IMR-90 (cell line): ENCODE results near the gene PHB1. TPM values are rescaled to one million over a fixed set of nuclear protein-coding genes. Genes with fewer than 3 reads are reported as not detected.
A peak's percentile ranks its signal among the peaks of the same experiment; 100 is the strongest.

Source experiments
- ATAC-seq: fragments of 200-7000 bp; cut with Tn5 transposase; 2 replicates; pipeline ENCODE4 v1.9.1; 2020; ENCODE audit warnings: low read depth, mild to moderate bottlenecking, moderate library complexity
- BruUV-seq: library from RNA; stranded (reverse); fragments of 400-500 nt; replicated peaks from 2 replicates; lab custom pipeline; 2021; lab: Mats Ljungman, UMichigan
- CTCF ChIA-PET: fragments of 300-600 bp; formaldehyde crosslinking; extraction: SDS; loops from one replicate; lab custom pipeline; 2021; ENCODE audit warnings: antibody characterized with exemption; lab: Yijun Ruan, JAX
- POLR2A ChIA-PET: fragments of 300-600 bp; sonication (Branson Sonifier 250); formaldehyde crosslinking; loops from one replicate; lab custom pipeline; 2022; ENCODE audit warnings: antibody characterized with exemption; ENCODE audit not compliant: unreplicated experiment; lab: Charles Lee
- DNase-seq: peaks from one replicate; pipeline ENCODE4 v3.0.0; 2013
- H2AFZ ChIP-seq: replicated peaks from 2 replicates; pipeline ENCODE3; 2013; ENCODE audit warnings: low read length, mild to moderate bottlenecking; ENCODE audit not compliant: poor library complexity
- H2AK5ac ChIP-seq: 2 replicates; pipeline ENCODE4 v1.6.1; 2013; ENCODE audit warnings: low read depth, low read length, inconsistent platforms
- H2AK9ac ChIP-seq: replicated peaks from 2 replicates; pipeline ENCODE3; 2013; ENCODE audit warnings: mild to moderate bottlenecking, low read depth, low read length, moderate library complexity; ENCODE audit not compliant: poor library complexity
- H2BK120ac ChIP-seq: 2 replicates; pipeline ENCODE4 v1.6.1; 2013; ENCODE audit warnings: low read depth, low read length, inconsistent platforms
- H2BK15ac ChIP-seq: 3 replicates; pipeline ENCODE4 v1.6.1; 2013; ENCODE audit warnings: low read depth, low read length, inconsistent platforms
- H2BK20ac ChIP-seq: 2 replicates; pipeline ENCODE4 v1.6.1; 2013; ENCODE audit warnings: low read depth, mild to moderate bottlenecking, inconsistent platforms, low read length, moderate library complexity
- H2BK5ac ChIP-seq: 2 replicates; pipeline ENCODE4 v1.6.1; 2013; ENCODE audit warnings: mild to moderate bottlenecking, low read depth, low read length, inconsistent platforms; ENCODE audit not compliant: poor library complexity, severe bottlenecking
- H3K14ac ChIP-seq: replicated peaks from 2 replicates; pipeline ENCODE4 v1.6.1; 2013; ENCODE audit warnings: low read depth, low read length, inconsistent platforms
- H3K18ac ChIP-seq: 2 replicates; pipeline ENCODE4 v1.6.1; 2013; ENCODE audit warnings: low read depth, low read length, control low read depth
- H3K23ac ChIP-seq: 2 replicates; pipeline ENCODE4 v1.6.1; 2013; ENCODE audit warnings: low read depth, low read length, inconsistent platforms
- H3K27ac ChIP-seq: 2 replicates; pipeline ENCODE4 v1.5.1; 2013; ENCODE audit warnings: mild to moderate bottlenecking, control low read depth, low read length; ENCODE audit not compliant: insufficient read depth
- H3K27me3 ChIP-seq: 2 replicates; pipeline ENCODE4 v1.6.1; 2013; ENCODE audit warnings: low read length; ENCODE audit not compliant: control insufficient read depth, insufficient read depth
- H3K36me3 ChIP-seq: 2 replicates; pipeline ENCODE4 v1.6.1; 2013; ENCODE audit warnings: low read length, mixed read lengths; ENCODE audit not compliant: control insufficient read depth, insufficient read depth
- H3K4ac ChIP-seq: 2 replicates; pipeline ENCODE4 v1.6.1; 2013; ENCODE audit warnings: low read depth, low read length, inconsistent platforms
- H3K4me1 ChIP-seq: 2 replicates; pipeline ENCODE4 v1.6.1; 2013; ENCODE audit warnings: low read length, mixed read lengths; ENCODE audit not compliant: control insufficient read depth, insufficient read depth
- H3K4me2 ChIP-seq: 2 replicates; pipeline ENCODE4 v1.6.1; 2013; ENCODE audit warnings: low read depth, mild to moderate bottlenecking, control low read depth, low read length, moderate library complexity
- H3K4me3 ChIP-seq: 2 replicates; pipeline ENCODE4 v1.5.1; 2013; ENCODE audit warnings: low read depth, mild to moderate bottlenecking, control low read depth, low read length, moderate library complexity; ENCODE audit not compliant: insufficient read depth
- H3K56ac ChIP-seq: 2 replicates; pipeline ENCODE4 v1.6.1; 2013; ENCODE audit warnings: low read length, inconsistent platforms; ENCODE audit not compliant: insufficient read depth; ENCODE audit errors: extremely low read depth
- H3K79me1 ChIP-seq, 2 experiments: 2 replicates each; pipeline ENCODE4 v1.6.1; 2013; ENCODE audit warnings: low read length in 2 of 2, inconsistent platforms in 1 of 2, low read depth in 1 of 2
- H3K9ac ChIP-seq: 2 replicates; pipeline ENCODE4 v1.6.1; 2013; ENCODE audit warnings: low read depth, low read length, control low read depth
- H3K9me1 ChIP-seq: 2 replicates; pipeline ENCODE4 v1.6.1; 2013; ENCODE audit warnings: low read length, inconsistent platforms; ENCODE audit not compliant: insufficient read depth
- H3K9me3 ChIP-seq: 2 replicates; pipeline ENCODE4 v1.6.1; 2013; ENCODE audit warnings: low read length; ENCODE audit not compliant: control insufficient read depth, insufficient read depth
- H4K20me1 ChIP-seq: 2 replicates; pipeline ENCODE4 v1.6.1; 2013; ENCODE audit warnings: low read length, inconsistent platforms; ENCODE audit not compliant: insufficient read depth
- H4K5ac ChIP-seq: 2 replicates; pipeline ENCODE4 v1.6.1; 2013; ENCODE audit warnings: mild to moderate bottlenecking, low read depth, low read length, control low read depth
- H4K8ac ChIP-seq, 2 experiments: 2 replicates each; pipeline ENCODE4 v1.6.1; 2013; ENCODE audit warnings: low read depth in 2 of 2, low read length in 2 of 2, control low read depth in 1 of 2, inconsistent platforms in 1 of 2
- H4K91ac ChIP-seq: 2 replicates; pipeline ENCODE4 v1.6.1; 2013; ENCODE audit warnings: low read depth, low read length, inconsistent platforms; ENCODE audit not compliant: insufficient read depth
- BHLHE40 ChIP-seq: fragments of 150-350 bp; IDR thresholded peaks from 2 replicates; pipeline ENCODE4 v1.6.1; 2016; ENCODE audit warnings: mild to moderate bottlenecking, low read depth, low read length
- CEBPB ChIP-seq: IDR thresholded peaks from 2 replicates; pipeline ENCODE4 v1.6.1; 2012; ENCODE audit warnings: low read depth, low read length, improper control_type of control experiment
- CHD1 ChIP-seq: IDR thresholded peaks from 2 replicates; pipeline ENCODE4 v1.6.1; 2012; ENCODE audit warnings: low read depth, low read length, improper control_type of control experiment
- FOS ChIP-seq: fragments of 150-350 bp; IDR thresholded peaks from 2 replicates; pipeline ENCODE4 v1.6.1; 2016; ENCODE audit warnings: low read depth, low read length
- MAFK ChIP-seq: IDR thresholded peaks from 2 replicates; pipeline ENCODE4 v1.6.1; 2012; ENCODE audit warnings: low read depth, low read length, improper control_type of control experiment
- MAZ ChIP-seq: IDR thresholded peaks from 2 replicates; pipeline ENCODE4 v1.6.1; 2012; ENCODE audit warnings: low read depth, mild to moderate bottlenecking, low read length, improper control_type of control experiment, moderate library complexity, borderline replicate concordance
- MXI1 ChIP-seq: IDR thresholded peaks from 2 replicates; pipeline ENCODE4 v1.6.1; 2012; ENCODE audit warnings: low read depth, mild to moderate bottlenecking, low read length, moderate library complexity, borderline replicate concordance
- NFE2L2 ChIP-seq: fragments of 150-350 bp; IDR thresholded peaks from 2 replicates; pipeline ENCODE4 v1.6.1; 2016; ENCODE audit warnings: low read depth, mild to moderate bottlenecking, low read length
- POLR2A ChIP-seq: IDR thresholded peaks from 2 replicates; pipeline ENCODE4 v1.6.1; 2012; ENCODE audit warnings: mild to moderate bottlenecking, low read depth, low read length
- RAD21 ChIP-seq: IDR thresholded peaks from 2 replicates; pipeline ENCODE4 v1.6.1; 2012; ENCODE audit warnings: low read length, improper control_type of control experiment
- RCOR1 ChIP-seq: IDR thresholded peaks from 2 replicates; pipeline ENCODE4 v1.6.1; 2012; ENCODE audit warnings: mild to moderate bottlenecking, low read length, improper control_type of control experiment; ENCODE audit not compliant: insufficient replicate concordance
- RFX5 ChIP-seq: IDR thresholded peaks from 2 replicates; pipeline ENCODE4 v1.8.0; 2012; ENCODE audit warnings: low read depth, mild to moderate bottlenecking, low read length, moderate library complexity
- SMC3 ChIP-seq: fragments of 150-350 bp; IDR thresholded peaks from 2 replicates; pipeline ENCODE4 v1.6.1; 2016; ENCODE audit warnings: low read depth, mild to moderate bottlenecking, antibody characterized with exemption, low read length, moderate library complexity
- WGBS, 2 experiments: methylation state at CpG; one replicate each; pipeline versions ENCODE4 v1.1.5 to v1.1.7; 2013; ENCODE audit warnings: missing lambda C conversion rate in 2 of 2; ENCODE audit not compliant: insufficient read length in 1 of 2; ENCODE audit errors: extremely low coverage in 2 of 2; 5-methylcytosine and 5-hydroxymethylcytosine counted together
- dilution Hi-C: fragments of 300-500 bp; cut with HindIII; formaldehyde crosslinking; loops from one replicate; pipeline ENCODE4 v1.14.3; 2018; ENCODE audit warnings: low sequenced_read_pairs; ENCODE audit not compliant: unreplicated experiment
- in situ Hi-C: fragments of 300-500 bp; cut with MboI; formaldehyde crosslinking; loops from 3 replicates; pipeline ENCODE4 v1.14.3; 2019; ENCODE audit warnings: low sequenced_read_pairs, inconsistent platforms, mixed read lengths
- intact Hi-C: fragments of 100-400 bp; cut with micrococcal nuclease; formaldehyde crosslinking; loops from 2 replicates; pipeline ENCODE4 v1.10.0; 2022
- polyA plus RNA-seq, 3 experiments: library from polyadenylated mRNA; depleted of rRNA; stranded (reverse); fragments of >200 nt; gene quantifications; 2 replicates each; pipeline ENCODE4 v1.2.3, GENCODE V29; 2012; ENCODE audit warnings: low replicate concordance in 1 of 3
- total RNA-seq: library from RNA; depleted of rRNA; stranded (reverse); fragments of >200 nt; gene quantifications from 2 replicates; pipeline ENCODE4 v1.2.3, GENCODE V29; 2012
- TF ChIP-seq, protein P1 (sequence below): fragments of 150-350 bp; IDR thresholded peaks from 2 replicates; pipeline ENCODE4 v1.6.1; 2016; ENCODE audit warnings: low read depth, mild to moderate bottlenecking, low read length, moderate library complexity, borderline replicate concordance
- TF ChIP-seq, protein P2 (sequence below): fragments of 150-350 bp; IDR thresholded peaks from 2 replicates; pipeline ENCODE4 v1.6.1; 2017; ENCODE audit warnings: mild to moderate bottlenecking, antibody characterized with exemption, low read length, low read depth
- TF ChIP-seq, protein P3 (sequence below): conservative IDR thresholded peaks from 2 replicates; pipeline ENCODE4 v1.5.1; 2012; ENCODE audit warnings: mild to moderate bottlenecking, low read depth, low read length, improper control_type of control experiment

Gene PHB1
- total and polyA plus RNA-seq, 2 of the 4 experiments (the other 2 are of a cell fraction), result 283 to 294 TPM

DNA sequence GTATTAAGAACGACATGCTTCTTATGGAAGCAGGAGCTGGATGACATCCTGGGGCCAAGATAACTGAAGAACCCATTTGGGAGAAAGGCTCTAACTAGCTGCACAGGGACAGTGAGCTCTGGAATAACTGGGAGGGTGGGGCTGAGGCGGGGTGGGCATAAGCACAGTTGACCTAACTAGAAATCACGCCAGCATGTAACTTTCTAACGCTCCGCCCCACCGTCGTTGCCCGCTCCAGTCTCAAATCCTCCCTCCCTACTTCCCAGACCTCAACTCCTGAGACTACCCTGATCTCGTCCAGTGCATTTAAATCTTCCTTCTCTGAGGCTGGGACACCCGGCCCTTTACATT is 436 bp downstream of the PHB1 start:
- no peak overlapping the region for H3K18ac ChIP-seq
- BruUV-seq, result no TSS peak
- H3K4me2 ChIP-seq, result peak overlapping the region; percentile 51
- intact Hi-C loops (loop anchor here (2.0 kb wide), 1 partner anchor 143 kb away; no protein-coding TSS in a partner anchor), in situ Hi-C loops (no loop called here), dilution Hi-C loops (no loop called here)
- H3K27me3 ChIP-seq, result no peaks in the 10 kb centered on the region
- H3K4ac ChIP-seq, result peak overlapping the region; percentile 85
- peak overlapping the region; percentile 41; the same call in 1 of the 2 replicates for H3K27ac ChIP-seq
- H2BK15ac ChIP-seq, result no peak overlapping the region
- no peak overlapping the region for H2BK20ac ChIP-seq
- ChIA-PET CTCF (interaction anchor here (0.6 to 2.0 kb wide), 2 partner anchors 13 to 142 kb away, joined by 3 to 5 read pairs; no protein-coding TSS in a partner anchor), POLR2A (no interaction called here)
- H3K4me3 ChIP-seq, result peak overlapping the region; percentile 72
- ATAC-seq (peak; percentile 7), DNase-seq (no peak)
- peak overlapping the region; percentile 41 to 99; a peak in 3 of 4 replicates for H4K8ac ChIP-seq
- H3K9ac ChIP-seq, result peak overlapping the region; percentile 76
- H3K36me3 ChIP-seq, result peaks cover 16% of the 10 kb centered on the region
- H2AK9ac ChIP-seq, result peak overlapping the region; percentile 29
- H3K9me1 ChIP-seq, result 0 out of 2 replicates have a peak, but pooled peaks cover 3% of the 10 kb centered on the region
- no peak overlapping the region for H3K23ac ChIP-seq
- no peaks in the 10 kb centered on the region for H3K9me3 ChIP-seq
- H3K79me1 ChIP-seq, result peaks cover 10 to 22% of the 10 kb centered on the region in 2 experiments
- H4K20me1 ChIP-seq, result no peaks in the 10 kb centered on the region
- peak overlapping the region; percentile 94; the same call in 1 of the 2 replicates for H3K14ac ChIP-seq
- H3K4me1 ChIP-seq, result no peaks in the 10 kb centered on the region
- H4K91ac ChIP-seq, result no peak overlapping the region
- no peak overlapping the region for H2BK120ac ChIP-seq
- TF ChIP-seq MAFK (no peak), MXI1 (no peak), CHD1 (no peak), RFX5 (no peak), RAD21 (no peak), FOS (no peak), NFE2L2 (no peak), SMC3 (no peak), CEBPB (no peak), RCOR1 (no peak), POLR2A (no peak), MAZ (no peak), BHLHE40 (no peak)
- TF ChIP-seq, protein P1, sequence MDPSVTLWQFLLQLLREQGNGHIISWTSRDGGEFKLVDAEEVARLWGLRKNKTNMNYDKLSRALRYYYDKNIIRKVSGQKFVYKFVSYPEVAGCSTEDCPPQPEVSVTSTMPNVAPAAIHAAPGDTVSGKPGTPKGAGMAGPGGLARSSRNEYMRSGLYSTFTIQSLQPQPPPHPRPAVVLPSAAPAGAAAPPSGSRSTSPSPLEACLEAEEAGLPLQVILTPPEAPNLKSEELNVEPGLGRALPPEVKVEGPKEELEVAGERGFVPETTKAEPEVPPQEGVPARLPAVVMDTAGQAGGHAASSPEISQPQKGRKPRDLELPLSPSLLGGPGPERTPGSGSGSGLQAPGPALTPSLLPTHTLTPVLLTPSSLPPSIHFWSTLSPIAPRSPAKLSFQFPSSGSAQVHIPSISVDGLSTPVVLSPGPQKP, result no peak
- TF ChIP-seq, protein P2, sequence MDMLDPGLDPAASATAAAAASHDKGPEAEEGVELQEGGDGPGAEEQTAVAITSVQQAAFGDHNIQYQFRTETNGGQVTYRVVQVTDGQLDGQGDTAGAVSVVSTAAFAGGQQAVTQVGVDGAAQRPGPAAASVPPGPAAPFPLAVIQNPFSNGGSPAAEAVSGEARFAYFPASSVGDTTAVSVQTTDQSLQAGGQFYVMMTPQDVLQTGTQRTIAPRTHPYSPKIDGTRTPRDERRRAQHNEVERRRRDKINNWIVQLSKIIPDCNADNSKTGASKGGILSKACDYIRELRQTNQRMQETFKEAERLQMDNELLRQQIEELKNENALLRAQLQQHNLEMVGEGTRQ, result no peak
- TF ChIP-seq, protein P3, sequence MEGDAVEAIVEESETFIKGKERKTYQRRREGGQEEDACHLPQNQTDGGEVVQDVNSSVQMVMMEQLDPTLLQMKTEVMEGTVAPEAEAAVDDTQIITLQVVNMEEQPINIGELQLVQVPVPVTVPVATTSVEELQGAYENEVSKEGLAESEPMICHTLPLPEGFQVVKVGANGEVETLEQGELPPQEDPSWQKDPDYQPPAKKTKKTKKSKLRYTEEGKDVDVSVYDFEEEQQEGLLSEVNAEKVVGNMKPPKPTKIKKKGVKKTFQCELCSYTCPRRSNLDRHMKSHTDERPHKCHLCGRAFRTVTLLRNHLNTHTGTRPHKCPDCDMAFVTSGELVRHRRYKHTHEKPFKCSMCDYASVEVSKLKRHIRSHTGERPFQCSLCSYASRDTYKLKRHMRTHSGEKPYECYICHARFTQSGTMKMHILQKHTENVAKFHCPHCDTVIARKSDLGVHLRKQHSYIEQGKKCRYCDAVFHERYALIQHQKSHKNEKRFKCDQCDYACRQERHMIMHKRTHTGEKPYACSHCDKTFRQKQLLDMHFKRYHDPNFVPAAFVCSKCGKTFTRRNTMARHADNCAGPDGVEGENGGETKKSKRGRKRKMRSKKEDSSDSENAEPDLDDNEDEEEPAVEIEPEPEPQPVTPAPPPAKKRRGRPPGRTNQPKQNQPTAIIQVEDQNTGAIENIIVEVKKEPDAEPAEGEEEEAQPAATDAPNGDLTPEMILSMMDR, result no peak
- H2AFZ ChIP-seq, result peak overlapping the region; percentile 94
- H2AK5ac ChIP-seq, result peak overlapping the region; percentile 7; the same call in 1 of the 2 replicates
- no peak overlapping the region for H2BK5ac ChIP-seq
- WGBS, 2 experiments, result 0% methylated on average over 8 of the region's 10 CpGs; no CpG with 5 or more reads in 1 of the 2 experiments
- no peak overlapping the region; the same call in 1 of the 2 replicates for H3K56ac ChIP-seq
- H4K5ac ChIP-seq, result no peak overlapping the region
